K562 (cell line): Measurements from ENCODE around the gene SMCO4. TPM values are rescaled to one million over a fixed set of nuclear protein-coding genes. Genes with fewer than 3 reads are reported as not detected.

Experiments
- ATAC-seq: fragments of 200-7000 bp; cut with Tn5 transposase; 3 replicates; pipeline ENCODE4 v1.9.1; 2020; ENCODE audit warnings: moderate library complexity
- BruUV-seq: library from RNA; stranded (reverse); fragments of 400-500 nt; replicated peaks from 2 replicates; lab custom pipeline; 2021; lab: Mats Ljungman, UMichigan
- CTCF ChIA-PET: fragments of 300-600 bp; formaldehyde crosslinking; extraction: SDS; loops from one replicate; lab custom pipeline; 2021; ENCODE audit warnings: low intra/inter-chr PET ratio; lab: Yijun Ruan, JAX
- POLR2A ChIA-PET: fragments of 300-600, 350-650 bp; sonication (Branson Sonifier 250); formaldehyde crosslinking; extraction: SDS; loops from one replicate; lab custom pipeline; 2021; ENCODE audit warnings: antibody characterized with exemption, inconsistent platforms; lab: Yijun Ruan, JAX
- DNase-seq, 4 experiments: peaks; one replicate each; pipeline versions ENCODE4 v3.0.0 to v3.0.0-alpha.2; 2011 to 2018; ENCODE audit warnings: low spot score in 3 of 4, mixed read lengths in 3 of 4; ENCODE audit errors: extremely low read depth in 1 of 4
- FAIRE-seq: peaks from 2 replicates; lab custom pipeline; 2011; peaks lifted over from hg19 to GRCh38; lab: Jason Lieb, UNC
- H2AFZ ChIP-seq: 2 replicates; pipeline ENCODE4 v1.6.0; 2011; ENCODE audit warnings: low read depth, low read length, control low read depth, inconsistent platforms
- H3K27ac ChIP-seq: fragments of 200-600 bp; 3 replicates; pipeline ENCODE4 v1.8.0; 2011; ENCODE audit warnings: low read depth, mild to moderate bottlenecking, control low read depth, inconsistent platforms, low read length, moderate library complexity, mixed read lengths; ENCODE audit errors: extremely low read depth
- H3K27me3 ChIP-seq, 2 experiments: fragments of 300-600 bp in 1 of 2; 2 replicates in 1 of 2; 3 replicates in 1 of 2; pipeline versions ENCODE4 v1.6.0 to v1.8.0; 2011; ENCODE audit warnings: inconsistent platforms in 2 of 2, low read length in 2 of 2, mild to moderate bottlenecking in 1 of 2, mixed read lengths in 1 of 2, moderate library complexity in 1 of 2; ENCODE audit not compliant: control insufficient read depth in 2 of 2, insufficient read depth in 2 of 2
- H3K36me3 ChIP-seq: fragments of 300-600 bp; 3 replicates; pipeline ENCODE4 v1.8.0; 2011; ENCODE audit warnings: mild to moderate bottlenecking, low read length, inconsistent platforms; ENCODE audit not compliant: control insufficient read depth, insufficient read depth
- H3K4me1 ChIP-seq, 2 experiments: fragments of 200-600 bp in 1 of 2; replicated peaks in 1 of 2; 2 replicates in 1 of 2; 3 replicates in 1 of 2; pipeline versions ENCODE4 v1.5.1 to v1.8.0; 2011; ENCODE audit warnings: inconsistent platforms in 2 of 2, low read length in 2 of 2, mild to moderate bottlenecking in 1 of 2, mixed read lengths in 1 of 2, moderate library complexity in 1 of 2; ENCODE audit not compliant: control insufficient read depth in 2 of 2, insufficient read depth in 2 of 2
- H3K4me2 ChIP-seq: 2 replicates; pipeline ENCODE4 v1.6.1; 2011; ENCODE audit warnings: low read length, control low read depth, inconsistent platforms, mixed read lengths; ENCODE audit not compliant: insufficient read depth
- H3K4me3 ChIP-seq: fragments of 200-600 bp; sonication (generic), shearing (Covaris generic); 2 replicates; pipeline ENCODE4 v1.5.1; 2016; ENCODE audit warnings: control low read depth, inconsistent platforms
- H3K79me2 ChIP-seq: fragments of 200-600 bp; 3 replicates; pipeline ENCODE4 v1.8.0; 2011; ENCODE audit warnings: low read length, inconsistent platforms; ENCODE audit not compliant: control insufficient read depth, insufficient read depth
- H3K9ac ChIP-seq, 2 experiments: 2 replicates each; pipeline versions ENCODE4 v1.6.0 to v1.6.1; 2011; ENCODE audit warnings: low read depth in 2 of 2, low read length in 2 of 2, control low read depth in 1 of 2, inconsistent platforms in 1 of 2, mild to moderate bottlenecking in 1 of 2, mixed read lengths in 1 of 2; ENCODE audit not compliant: insufficient read depth in 1 of 2
- H3K9me1 ChIP-seq: one replicate; pipeline ENCODE4 v1.6.0; 2011; ENCODE audit warnings: inconsistent platforms, mild to moderate bottlenecking, low read length, moderate library complexity; ENCODE audit not compliant: control insufficient read depth, insufficient read depth
- H3K9me3 ChIP-seq: replicated peaks from 2 replicates; pipeline ENCODE4 v1.5.1; 2011; ENCODE audit warnings: low read depth, low read length, inconsistent platforms; ENCODE audit not compliant: control insufficient read depth, insufficient read depth
- H4K20me1 ChIP-seq: replicated peaks from 2 replicates; pipeline ENCODE4 v1.6.1; 2011; ENCODE audit warnings: low read length, inconsistent platforms, mixed read lengths; ENCODE audit not compliant: control insufficient read depth, insufficient read depth
- CBFA2T2 ChIP-seq: fragments of 450-650 bp; conservative IDR thresholded peaks from 2 replicates; pipeline ENCODE4 v1.6.1; 2017; ENCODE audit warnings: mild to moderate bottlenecking
- MAFK ChIP-seq: IDR thresholded peaks from 2 replicates; pipeline ENCODE4 v1.6.1; 2011; ENCODE audit warnings: low read length, improper control_type of control experiment
- PHF21A ChIP-seq: fragments of 450-650 bp; IDR thresholded peaks from 2 replicates; pipeline ENCODE4 v1.6.1; 2017; ENCODE audit warnings: low read depth, borderline replicate concordance
- SPI1 ChIP-seq: IDR thresholded peaks from 2 replicates; pipeline ENCODE4 v1.6.1; 2011; ENCODE audit warnings: low read depth, low read length, control low read depth, borderline replicate concordance
- ZNF696 ChIP-seq: fragments of 250-450 bp; sonication (Bioruptor Pico); conservative IDR thresholded peaks from 2 replicates; pipeline ENCODE4 v1.4.0; 2020; ENCODE audit warnings: mild to moderate bottlenecking, moderate library complexity
- ZSCAN32 ChIP-seq: fragments of 450-650 bp; formaldehyde crosslinking; IDR thresholded peaks from 2 replicates; pipeline ENCODE4 v1.4.0; 2020; ENCODE audit warnings: mild to moderate bottlenecking, moderate library complexity
- WGBS: fragments of 100-300 bp; shearing (Covaris generic); methylation state at CpG from one replicate; pipeline ENCODE4 v1.1.6; 2016; ENCODE audit warnings: low coverage, mixed read lengths; ENCODE audit not compliant: insufficient coverage; ENCODE audit errors: missing lambda C conversion rate; 5-methylcytosine and 5-hydroxymethylcytosine counted together
- in situ Hi-C: fragments of 300-500 bp; cut with MboI; formaldehyde crosslinking; loops from 4 replicates; pipeline ENCODE4 v1.15.0; 2018; ENCODE audit warnings: inconsistent platforms, mixed read lengths
- intact Hi-C: fragments of 100-400 bp; cut with micrococcal nuclease; formaldehyde crosslinking; loops from 2 replicates; pipeline ENCODE4 v1.14.2; 2022
- polyA plus RNA-seq, 8 experiments: library from polyadenylated mRNA; depleted of rRNA in 4 of 8; stranded (reverse) in 5 of 8; unstranded in 3 of 8; fragments of >200 nt; fragmentation: Nextera tagmentation in 2 of 8; fragmentation: Illumina TruSeq in 1 of 8; extraction: Ambion mirVana in 2 of 8; extraction: Trizol in 1 of 8; gene quantifications; 2 replicates each; pipeline versions ENCODE4 v1.2.1 to v1.2.3, GENCODE V29; 2011 to 2014; ENCODE audit warnings: inconsistent platforms in 1 of 8, missing spikeins in 1 of 8
- total RNA-seq, 7 experiments: library from RNA; depleted of rRNA in 6 of 7; stranded (reverse); fragments of >200 nt in 6 of 7; fragmentation: Illumina TruSeq in 2 of 7; extraction: Trizol in 2 of 7; gene quantifications; 2 replicates each; pipeline versions ENCODE4 v1.2.1 to v1.2.3, GENCODE V29; 2011 to 2021; ENCODE audit warnings: low replicate concordance in 1 of 7
- TF ChIP-seq, protein P1 (sequence below): fragments of 250-450 bp; sonication (Bioruptor Pico); IDR thresholded peaks from 2 replicates; pipeline ENCODE4 v1.5.0; 2022; ENCODE audit warnings: mild to moderate bottlenecking
- TF ChIP-seq, protein P2 (sequence below): fragments of 250-450 bp; sonication (Bioruptor Pico); IDR thresholded peaks from 2 replicates; pipeline ENCODE4 v1.8.0; 2022; ENCODE audit warnings: moderate library complexity, mild to moderate bottlenecking, inconsistent platforms

SMCO4 gene
- total and polyA plus RNA-seq, 9 of the 15 experiments (the other 6 are each of a cell fraction or from before 2014, with no cell fraction given), result 1.8 to 27.8 (median 15.3) TPM

DNA sequence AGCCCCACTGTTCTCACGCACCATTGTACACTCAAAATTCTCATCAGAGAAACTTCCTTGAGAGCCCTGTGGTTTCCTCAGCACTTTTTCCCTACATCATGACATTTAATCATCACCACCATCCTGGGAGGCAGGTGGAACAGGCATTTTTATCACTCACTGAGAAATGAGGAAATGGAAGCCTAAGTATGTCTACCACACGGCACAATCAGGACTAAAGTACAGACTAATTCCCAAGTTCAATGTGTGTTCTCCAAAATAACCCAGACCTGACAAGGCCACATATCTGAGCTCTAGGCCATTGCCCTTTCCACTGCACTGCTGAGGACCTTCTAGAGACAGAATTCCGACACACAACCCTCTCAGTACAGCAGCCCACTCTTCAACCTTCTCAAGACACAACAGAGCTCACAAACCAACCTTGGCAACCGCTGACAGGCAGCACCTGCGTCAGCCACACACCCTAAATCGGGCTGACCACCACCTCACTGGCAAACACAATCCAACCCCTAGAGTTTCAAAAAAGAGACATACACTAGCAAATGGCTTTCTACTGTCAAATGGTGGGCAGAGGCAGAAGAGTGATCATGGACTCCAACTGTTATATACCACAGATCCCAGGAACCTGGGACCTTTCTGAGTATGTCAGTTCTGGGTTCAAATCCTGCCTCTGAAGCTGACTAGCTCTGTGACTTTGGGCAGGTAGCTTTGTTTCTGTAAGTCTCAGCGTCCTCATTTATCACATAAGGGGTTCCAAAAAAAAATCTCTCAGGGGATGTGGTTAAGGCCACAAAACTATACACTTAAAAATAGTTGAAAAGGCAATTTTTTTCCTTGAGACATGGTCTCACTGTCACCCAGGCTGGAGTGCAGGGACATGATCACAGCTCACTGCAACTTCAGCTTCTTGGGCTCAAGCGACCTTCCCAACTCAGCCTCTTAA, 16.3 kb downstream of the SMCO4 start:
- in situ Hi-C loops, result no loop called here
- H4K20me1 ChIP-seq, result no peaks in the 10 kb centered on the region; the same call in 1 of the 2 replicates
- H3K27me3 ChIP-seq, result no peaks in the 10 kb centered on the region
- intact Hi-C loops, result no loop called here
- no peak for ATAC-seq
- no peaks in the 10 kb centered on the region for H3K9me3 ChIP-seq
- H3K9ac ChIP-seq, result no peak overlapping the region
- H3K4me1 ChIP-seq, result peaks cover 0 to 14% of the 10 kb centered on the region in 2 experiments; a peak in 3 of 5 replicates
- no peak overlapping the region for H3K4me3 ChIP-seq
- no peaks in the 10 kb centered on the region; the same call in 2 of the 3 replicates for H3K36me3 ChIP-seq
- no peak overlapping the region for H3K4me2 ChIP-seq
- H3K27ac ChIP-seq, result no peak overlapping the region
- BruUV-seq, result no TSS peak
- TF ChIP-seq SPI1 (peak; percentile 55; the same call in 1 of the 2 replicates), ZSCAN32 (no peak), ZNF696 (no peak), MAFK (no peak), PHF21A (no peak), CBFA2T2 (no peak)
- TF ChIP-seq, protein P1, sequence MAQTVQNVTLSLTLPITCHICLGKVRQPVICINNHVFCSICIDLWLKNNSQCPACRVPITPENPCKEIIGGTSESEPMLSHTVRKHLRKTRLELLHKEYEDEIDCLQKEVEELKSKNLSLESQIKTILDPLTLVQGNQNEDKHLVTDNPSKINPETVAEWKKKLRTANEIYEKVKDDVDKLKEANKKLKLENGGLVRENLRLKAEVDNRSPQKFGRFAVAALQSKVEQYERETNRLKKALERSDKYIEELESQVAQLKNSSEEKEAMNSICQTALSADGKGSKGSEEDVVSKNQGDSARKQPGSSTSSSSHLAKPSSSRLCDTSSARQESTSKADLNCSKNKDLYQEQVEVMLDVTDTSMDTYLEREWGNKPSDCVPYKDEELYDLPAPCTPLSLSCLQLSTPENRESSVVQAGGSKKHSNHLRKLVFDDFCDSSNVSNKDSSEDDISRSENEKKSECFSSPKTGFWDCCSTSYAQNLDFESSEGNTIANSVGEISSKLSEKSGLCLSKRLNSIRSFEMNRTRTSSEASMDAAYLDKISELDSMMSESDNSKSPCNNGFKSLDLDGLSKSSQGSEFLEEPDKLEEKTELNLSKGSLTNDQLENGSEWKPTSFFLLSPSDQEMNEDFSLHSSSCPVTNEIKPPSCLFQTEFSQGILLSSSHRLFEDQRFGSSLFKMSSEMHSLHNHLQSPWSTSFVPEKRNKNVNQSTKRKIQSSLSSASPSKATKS, result no peak
- TF ChIP-seq, protein P2, sequence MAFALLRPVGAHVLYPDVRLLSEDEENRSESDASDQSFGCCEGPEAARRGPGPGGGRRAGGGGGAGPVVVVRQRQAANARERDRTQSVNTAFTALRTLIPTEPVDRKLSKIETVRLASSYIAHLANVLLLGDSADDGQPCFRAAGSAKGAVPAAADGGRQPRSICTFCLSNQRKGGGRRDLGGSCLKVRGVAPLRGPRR (CRISPR knock-in tag), result no peak
- H2AFZ ChIP-seq, result no peak overlapping the region
- POLR2A ChIA-PET, result interaction anchor here (1.0 to 1.3 kb wide), 2 partner anchors 10 to 15 kb away, joined by 3 to 4 read pairs; no protein-coding TSS in a partner anchor
- H3K79me2 ChIP-seq, result no peaks in the 10 kb centered on the region
- peak; percentile 6 for FAIRE-seq
- 46% methylated on average over 8 of the region's 8 CpGs for WGBS
- no peak for DNase-seq
- CTCF ChIA-PET, result no interaction called here
- H3K9me1 ChIP-seq, result no peaks in the 10 kb centered on the region
